Activated CD8-positive, alpha-beta memory T cell treated with anti-CD3 and anti-CD28 coated beads for 24 hours (primary cell): ENCODE results near the gene TRIM9.

ENCODE experiments used
- DNase-seq: peaks from one replicate; pipeline ENCODE4 v3.0.0-alpha.2; 2020

Gene TRIM9

DNA sequence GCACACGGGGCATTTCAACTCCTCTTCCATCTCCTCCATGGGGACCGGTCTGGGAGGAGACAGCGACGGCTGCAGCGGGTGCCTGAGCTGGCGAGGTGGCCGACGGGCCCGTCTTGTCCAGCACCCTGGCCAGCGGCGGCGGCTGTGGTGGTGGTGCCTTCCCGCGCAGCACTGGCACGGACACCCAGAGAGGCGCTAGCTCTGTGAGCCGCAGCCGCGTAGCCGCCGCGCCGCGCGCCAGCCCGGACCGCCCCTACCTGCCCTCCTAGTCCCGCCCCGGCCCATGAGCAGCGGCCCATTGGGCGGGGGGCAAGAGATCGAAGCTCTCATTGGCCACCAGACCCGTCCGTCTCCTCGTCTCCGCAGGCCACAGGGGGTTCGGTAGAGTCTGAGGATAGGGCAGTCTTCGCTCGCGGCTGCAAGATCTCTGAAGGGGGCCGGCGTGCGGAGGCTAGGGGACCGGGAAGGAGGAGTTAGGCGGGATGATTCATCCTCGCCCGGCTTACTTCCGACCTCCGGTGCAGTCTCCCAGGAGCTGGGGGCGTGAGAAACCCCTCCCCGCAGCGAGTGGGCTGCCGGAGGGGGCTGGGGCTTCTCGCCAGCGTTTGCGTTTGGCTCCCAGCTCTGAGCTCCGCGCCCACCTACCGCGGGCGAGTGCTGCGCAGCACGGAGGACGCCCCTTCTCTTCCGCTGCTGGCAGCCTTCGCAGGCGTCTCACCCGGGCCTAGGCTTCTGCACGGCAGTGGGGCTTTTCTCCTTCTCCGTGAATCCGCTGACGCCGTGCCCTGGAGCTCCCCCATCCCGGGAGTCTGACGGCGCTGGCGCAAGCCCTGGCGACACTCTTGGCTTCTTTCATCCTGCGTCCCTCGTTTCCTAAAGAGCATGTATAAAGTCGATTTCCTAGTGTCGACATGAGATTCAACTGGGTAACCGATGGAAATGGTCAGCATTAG, at the start of gene TRIM9:
Gene TRIM9, minus strand, starts transcription at position 205 of the 953 bp plus-strand sequence. Its CDS starts 166 bp downstream, at position 39.
- DNase-seq, result peak; percentile 96

GRCh38 chr14:51140856-51141255, 46.0 kb upstream of the TRIM9 start:
- DNase-seq, result no peak

- no peak for DNase-seq
Measured at GRCh38 chr14:51140338-51140737, 45.4 kb upstream of the TRIM9 start.

GRCh38 chr14:51139121-51139681, 44.3 kb upstream of the TRIM9 start:
- DNase-seq, result no peak

- no peak for DNase-seq
Measured at GRCh38 chr14:51138404-51139103, 43.6 kb upstream of the TRIM9 start.

DNA sequence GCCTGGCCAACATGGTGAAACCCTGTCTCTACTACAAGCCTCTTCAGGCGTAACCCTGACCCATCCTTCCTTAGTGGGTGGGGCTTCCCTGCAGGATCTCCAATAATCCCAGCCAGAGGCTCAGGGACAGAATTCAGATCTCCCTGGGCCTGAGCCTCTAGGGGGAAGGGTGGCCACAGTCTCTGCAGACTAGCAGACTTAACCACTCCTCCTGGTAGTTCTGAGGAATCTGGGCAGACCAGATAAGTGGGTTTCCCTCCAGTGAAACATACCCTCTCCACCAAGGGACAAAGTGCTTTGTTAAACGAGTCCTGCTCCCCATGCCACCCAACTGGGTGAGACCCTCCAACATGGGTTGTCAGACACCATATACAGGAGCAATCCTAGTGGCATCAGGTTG, 36.6 kb upstream of the TRIM9 start:
- DNase-seq, result no peak

GRCh38 chr14:51129130-51129529, 34.2 kb upstream of the TRIM9 start:
- DNase-seq, result no peak

GRCh38 chr14:51124029-51124428, 29.1 kb upstream of the TRIM9 start:
- DNase-seq, result no peak

DNA sequence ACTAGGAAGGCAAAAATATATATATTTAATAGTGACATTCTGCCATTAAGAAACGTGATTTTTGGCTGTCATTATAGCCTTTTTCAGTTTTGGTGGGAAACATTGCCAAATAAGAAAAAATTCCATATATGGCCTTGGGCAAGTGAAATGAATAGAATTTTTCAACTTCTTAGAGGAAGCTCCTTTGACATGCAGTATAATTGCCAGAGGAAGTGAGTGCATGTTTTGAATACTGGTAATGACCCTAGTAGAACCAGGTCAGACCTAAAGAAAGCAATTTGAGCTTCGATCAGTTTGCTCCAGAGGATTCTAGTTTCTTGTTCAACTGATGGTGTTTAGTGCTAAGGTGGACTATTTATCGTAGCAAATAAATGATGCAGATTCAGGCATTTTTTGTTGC, 26.2 kb upstream of the TRIM9 start:
- DNase-seq, result no peak

DNA sequence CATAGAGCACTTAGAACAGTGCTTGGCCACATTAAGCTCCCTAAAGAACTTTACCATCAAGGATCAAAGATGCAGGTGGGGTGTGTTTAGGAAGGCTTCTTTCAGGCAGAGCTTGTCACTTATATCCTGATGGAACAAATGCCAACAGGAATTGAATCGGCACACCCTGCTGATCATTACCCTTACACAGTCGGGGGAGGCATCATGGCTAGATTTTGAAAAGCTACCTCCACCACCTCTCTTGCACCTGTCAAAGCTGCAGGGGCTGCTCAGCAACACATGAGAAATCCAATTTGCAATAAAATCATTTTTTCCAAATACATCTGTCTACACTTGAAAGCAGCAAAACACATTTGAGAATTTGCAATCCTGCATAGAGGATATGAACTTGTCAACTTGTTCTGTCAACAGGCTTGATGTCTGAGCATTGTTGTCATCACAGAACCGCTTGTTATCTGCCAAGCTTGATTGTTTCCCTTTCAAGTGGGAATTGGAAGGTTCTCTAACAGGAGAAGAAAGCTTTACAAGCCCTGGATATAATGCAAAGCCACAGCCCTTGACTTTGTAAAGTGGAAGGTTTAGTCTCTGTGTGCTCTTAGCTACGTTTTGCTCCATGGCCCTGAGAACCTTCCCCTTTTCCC, 24.6 kb upstream of the TRIM9 start:
- no peak for DNase-seq

- DNase-seq, result no peak
Measured at GRCh38 chr14:51118993-51119392, 24.1 kb upstream of the TRIM9 start.

DNA sequence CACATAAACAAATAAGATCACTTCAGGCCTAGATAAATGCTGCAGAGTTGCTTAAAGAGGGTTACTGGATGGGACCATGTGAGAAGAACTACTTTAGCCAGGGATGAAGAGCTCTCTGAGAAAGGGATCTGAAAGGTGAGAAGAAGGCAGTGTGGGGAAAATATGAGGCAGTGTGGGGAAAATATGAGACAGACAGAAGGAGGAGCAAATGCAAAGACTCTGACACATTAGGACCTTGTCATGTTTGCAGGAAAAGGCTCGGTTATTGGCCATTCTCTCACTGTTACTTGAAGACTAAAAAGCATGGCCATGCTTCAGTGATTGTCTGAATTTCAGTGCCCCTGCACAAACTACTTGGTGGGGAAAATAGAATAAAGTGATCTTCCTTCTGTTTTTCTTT, 22.7 kb upstream of the TRIM9 start:
- no peak for DNase-seq

GRCh38 chr14:51116682-51117081, 21.8 kb upstream of the TRIM9 start:
- no peak for DNase-seq

- no peak for DNase-seq
Measured at GRCh38 chr14:51109651-51110050, 14.7 kb upstream of the TRIM9 start.

- DNase-seq, result no peak
Measured at GRCh38 chr14:51107801-51108200, 12.9 kb upstream of the TRIM9 start.

GRCh38 chr14:51104467-51104866, 9.6 kb upstream of the TRIM9 start:
- no peak for DNase-seq

DNA sequence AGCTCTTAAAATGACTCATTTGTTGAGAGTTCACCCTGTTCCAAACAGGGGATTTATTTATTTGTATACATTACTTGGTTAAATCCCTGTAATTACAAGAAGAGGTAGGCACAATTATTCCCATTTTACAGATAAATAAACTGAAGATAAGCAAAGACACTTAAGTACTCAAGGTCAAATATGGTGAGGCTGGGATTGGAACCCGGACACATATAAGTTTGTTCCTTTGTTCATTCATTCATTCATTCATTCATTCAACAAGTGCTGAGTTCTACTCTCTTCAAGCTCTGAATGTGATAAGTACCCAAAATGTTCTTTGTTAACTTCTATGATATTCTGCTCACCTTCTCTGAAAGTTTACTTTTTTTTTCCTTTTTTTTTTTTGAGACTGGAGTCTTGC, 2.4 kb upstream of the TRIM9 start:
- no peak for DNase-seq

DNA sequence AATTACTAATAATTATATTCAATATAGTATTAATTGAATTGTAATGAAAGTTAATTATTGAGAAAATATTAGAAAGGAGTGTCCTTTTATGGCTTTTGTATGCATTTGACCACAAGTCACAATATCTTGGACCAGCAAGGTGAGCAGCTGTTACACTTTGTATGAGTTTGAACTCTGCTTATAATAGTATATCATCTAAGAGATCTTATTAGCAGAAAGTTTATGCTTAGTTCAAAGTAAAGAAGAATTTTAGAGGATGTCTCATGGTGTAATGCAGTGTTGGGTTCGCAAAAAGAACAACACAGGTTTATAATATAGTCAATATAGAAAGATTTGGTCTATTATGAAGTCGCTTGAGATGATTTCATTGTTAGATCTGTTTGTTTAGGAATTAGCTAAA, 2.0 kb upstream of the TRIM9 start:
- DNase-seq, result no peak

DNA sequence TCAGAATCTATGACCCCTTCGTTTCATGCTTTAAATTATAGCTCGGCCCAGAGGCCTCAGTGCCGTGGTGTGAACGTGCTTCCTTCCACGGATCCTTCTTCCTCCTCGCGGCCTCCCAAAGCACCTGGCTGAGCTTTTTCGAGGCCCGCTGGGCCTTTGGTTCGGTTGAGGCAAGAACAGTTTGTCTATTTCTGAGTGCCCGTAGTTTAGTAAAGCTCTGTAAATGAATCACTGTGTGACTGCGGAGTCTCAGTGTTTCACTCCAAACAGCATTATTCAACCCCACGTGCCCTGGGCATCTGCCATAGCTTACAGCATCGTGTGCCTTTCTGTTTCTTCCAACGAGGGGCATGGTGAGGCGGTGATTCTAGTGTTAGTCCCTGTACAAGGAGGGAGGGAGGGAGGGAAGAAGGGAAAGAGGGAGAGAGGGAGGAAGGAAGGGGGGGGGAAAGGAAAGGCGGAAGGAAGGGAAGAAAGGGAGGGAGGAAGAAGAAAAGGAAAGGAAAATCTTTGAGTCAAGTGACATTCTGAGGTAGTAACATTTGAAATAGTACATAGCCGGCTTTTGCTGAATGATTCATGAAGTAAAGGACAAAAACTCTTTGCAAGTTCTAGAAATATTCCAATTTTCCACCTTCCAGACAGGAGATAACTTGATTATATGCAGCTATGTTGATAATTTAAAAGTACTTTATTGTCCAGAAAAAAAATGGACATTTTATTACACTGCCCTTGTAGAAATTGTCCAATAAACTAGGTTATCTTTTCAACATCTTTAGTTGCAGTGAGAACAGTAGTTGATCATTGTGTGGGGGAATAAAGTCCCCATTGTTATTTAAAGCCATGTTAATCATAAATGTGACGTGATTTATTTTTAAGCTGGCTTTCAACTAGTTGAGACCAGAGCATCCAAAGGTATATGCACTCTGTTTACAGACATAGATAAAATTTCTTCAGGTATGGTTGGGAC, 1.2 kb upstream of the TRIM9 start:
- DNase-seq, result no peak

DNA sequence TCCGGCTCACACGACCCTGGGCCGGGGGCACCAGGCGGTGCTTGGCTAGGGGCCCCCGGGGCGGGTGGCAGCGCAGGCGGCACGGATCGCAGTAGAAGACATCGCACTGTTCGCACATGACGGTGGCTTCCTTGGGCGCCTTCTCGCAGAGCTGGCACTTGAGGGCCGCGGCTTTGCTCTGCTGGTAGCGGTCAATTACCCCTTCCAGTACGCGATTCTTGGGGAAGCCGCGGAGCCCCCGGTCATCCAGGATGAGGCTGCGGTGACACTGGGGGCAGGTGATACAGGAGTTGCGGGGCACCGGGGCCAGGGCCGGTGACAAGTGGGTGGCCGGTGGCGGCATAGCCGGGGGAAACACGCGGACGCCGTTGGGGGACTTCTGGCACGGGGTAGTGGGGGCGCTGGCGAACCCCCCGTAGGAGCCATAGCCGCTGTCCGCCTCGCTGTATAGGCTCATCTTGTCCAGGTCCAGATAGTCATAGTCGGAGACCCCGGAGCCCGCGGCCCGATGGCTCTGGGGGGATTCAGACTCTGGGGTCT, 553 bp downstream of the TRIM9 start:
- peak; percentile 78 for DNase-seq

GRCh38 chr14:51093371-51094281, 1.3 kb downstream of the TRIM9 start:
- DNase-seq, result peak; percentile 82
